ENCODE data around the gene COX6A2.
A peak's percentile ranks its signal among the peaks of the same experiment; 100 is the strongest.

The COX6A2 gene

DNA sequence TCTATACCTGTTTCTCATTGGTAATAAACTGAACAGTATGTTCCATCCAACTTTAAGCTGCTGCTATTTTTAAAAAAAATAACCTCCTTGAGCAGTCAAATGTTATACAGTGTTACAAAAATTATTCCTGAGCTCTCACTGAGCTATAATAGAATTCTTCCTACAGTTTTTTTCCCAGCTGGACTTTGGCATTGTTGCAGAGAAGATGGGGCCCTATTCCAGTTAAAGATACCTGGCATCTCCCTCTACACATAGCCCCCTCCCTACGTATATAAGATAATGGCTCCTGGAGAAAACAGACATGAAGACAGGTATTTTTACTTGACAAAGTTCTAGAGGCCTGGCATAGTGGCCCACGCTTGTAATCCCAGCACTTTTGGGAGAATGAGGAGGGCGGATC, 1.6 kb upstream of the COX6A2 start:
- no peak overlapping the region for H3K4me3 ChIP-seq (ENCODE audit: low read depth, low read length)
- no peaks in the 10 kb centered on the region for H3K79me2 ChIP-seq
- no peak overlapping the region for H3K4me2 ChIP-seq (ENCODE audit: low read length)
- no peaks in the 10 kb centered on the region for H3K36me3 ChIP-seq (ENCODE audit: control insufficient read depth, insufficient read depth, low read length)
- H3K9ac ChIP-seq: no peak overlapping the region
- H3K4me1 ChIP-seq: peaks cover 2% of the 10 kb centered on the region
- TF ChIP-seq, protein P1, sequence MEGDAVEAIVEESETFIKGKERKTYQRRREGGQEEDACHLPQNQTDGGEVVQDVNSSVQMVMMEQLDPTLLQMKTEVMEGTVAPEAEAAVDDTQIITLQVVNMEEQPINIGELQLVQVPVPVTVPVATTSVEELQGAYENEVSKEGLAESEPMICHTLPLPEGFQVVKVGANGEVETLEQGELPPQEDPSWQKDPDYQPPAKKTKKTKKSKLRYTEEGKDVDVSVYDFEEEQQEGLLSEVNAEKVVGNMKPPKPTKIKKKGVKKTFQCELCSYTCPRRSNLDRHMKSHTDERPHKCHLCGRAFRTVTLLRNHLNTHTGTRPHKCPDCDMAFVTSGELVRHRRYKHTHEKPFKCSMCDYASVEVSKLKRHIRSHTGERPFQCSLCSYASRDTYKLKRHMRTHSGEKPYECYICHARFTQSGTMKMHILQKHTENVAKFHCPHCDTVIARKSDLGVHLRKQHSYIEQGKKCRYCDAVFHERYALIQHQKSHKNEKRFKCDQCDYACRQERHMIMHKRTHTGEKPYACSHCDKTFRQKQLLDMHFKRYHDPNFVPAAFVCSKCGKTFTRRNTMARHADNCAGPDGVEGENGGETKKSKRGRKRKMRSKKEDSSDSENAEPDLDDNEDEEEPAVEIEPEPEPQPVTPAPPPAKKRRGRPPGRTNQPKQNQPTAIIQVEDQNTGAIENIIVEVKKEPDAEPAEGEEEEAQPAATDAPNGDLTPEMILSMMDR (IDR thresholded peaks at IDR 0.05): no peak
- H3K9me3 ChIP-seq (ENCODE audit: control insufficient read depth, low read length): no peaks in the 10 kb centered on the region
- H2AFZ ChIP-seq: no peak overlapping the region
- no peaks in the 10 kb centered on the region for H3K27me3 ChIP-seq (ENCODE audit: control insufficient read depth, insufficient read depth, low read length)
- no peak overlapping the region for H3K27ac ChIP-seq

DNA sequence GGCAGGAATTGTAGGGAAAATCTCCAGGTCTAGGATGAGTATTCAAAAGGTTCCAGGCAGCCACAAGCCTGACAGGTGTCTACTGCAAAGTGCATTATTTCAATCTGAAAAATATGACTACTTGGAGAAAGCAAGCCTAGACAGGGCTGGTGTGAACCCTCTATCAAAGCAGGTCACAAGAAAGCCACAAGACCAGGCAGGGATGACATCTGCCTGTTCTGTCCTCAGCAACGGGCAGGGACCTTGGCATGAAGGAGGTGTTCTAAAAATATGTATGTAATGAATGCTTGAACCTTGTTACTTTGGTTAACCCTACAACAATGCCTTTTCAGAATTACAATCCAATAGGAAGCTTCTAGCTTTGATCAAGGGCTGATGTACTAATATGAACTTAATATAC, 1.2 kb upstream of the COX6A2 start:
- no peaks in the 10 kb centered on the region for H3K79me2 ChIP-seq
- no peak overlapping the region for H3K4me2 ChIP-seq (ENCODE audit: low read length)
- H3K27me3 ChIP-seq (ENCODE audit: control insufficient read depth, insufficient read depth, low read length): no peaks in the 10 kb centered on the region
- peaks cover 2% of the 10 kb centered on the region for H3K4me1 ChIP-seq
- TF ChIP-seq, protein P1 (IDR thresholded peaks at IDR 0.05): no peak
- H3K27ac ChIP-seq: no peak overlapping the region
- H3K4me3 ChIP-seq (ENCODE audit: low read depth, low read length): no peak overlapping the region
- H2AFZ ChIP-seq: no peak overlapping the region
- H3K9me3 ChIP-seq (ENCODE audit: control insufficient read depth, low read length): no peaks in the 10 kb centered on the region
- H3K9ac ChIP-seq: no peak overlapping the region
- H3K36me3 ChIP-seq (ENCODE audit: control insufficient read depth, insufficient read depth, low read length): no peaks in the 10 kb centered on the region

GRCh38 chr16:31428638-31429247, 583 bp upstream of the COX6A2 start:
- Histone ChIP-seq H3K4me1 (peaks cover 2% of the 10 kb centered on the region), H3K27me3 (ENCODE audit: control insufficient read depth, insufficient read depth, low read length) (no peaks in the 10 kb centered on the region), H3K9ac (no peak overlapping the region), H2AFZ (no peak overlapping the region), H3K27ac (no peak overlapping the region), H3K4me2 (ENCODE audit: low read length) (peak overlapping the region; percentile 55), H3K4me3 (ENCODE audit: low read depth, low read length) (no peak overlapping the region), H3K36me3 (ENCODE audit: control insufficient read depth, insufficient read depth, low read length) (no peaks in the 10 kb centered on the region), H3K79me2 (no peaks in the 10 kb centered on the region), H3K9me3 (ENCODE audit: control insufficient read depth, low read length) (no peaks in the 10 kb centered on the region)
- TF ChIP-seq, protein P1 (IDR thresholded peaks at IDR 0.05): no peak

DNA sequence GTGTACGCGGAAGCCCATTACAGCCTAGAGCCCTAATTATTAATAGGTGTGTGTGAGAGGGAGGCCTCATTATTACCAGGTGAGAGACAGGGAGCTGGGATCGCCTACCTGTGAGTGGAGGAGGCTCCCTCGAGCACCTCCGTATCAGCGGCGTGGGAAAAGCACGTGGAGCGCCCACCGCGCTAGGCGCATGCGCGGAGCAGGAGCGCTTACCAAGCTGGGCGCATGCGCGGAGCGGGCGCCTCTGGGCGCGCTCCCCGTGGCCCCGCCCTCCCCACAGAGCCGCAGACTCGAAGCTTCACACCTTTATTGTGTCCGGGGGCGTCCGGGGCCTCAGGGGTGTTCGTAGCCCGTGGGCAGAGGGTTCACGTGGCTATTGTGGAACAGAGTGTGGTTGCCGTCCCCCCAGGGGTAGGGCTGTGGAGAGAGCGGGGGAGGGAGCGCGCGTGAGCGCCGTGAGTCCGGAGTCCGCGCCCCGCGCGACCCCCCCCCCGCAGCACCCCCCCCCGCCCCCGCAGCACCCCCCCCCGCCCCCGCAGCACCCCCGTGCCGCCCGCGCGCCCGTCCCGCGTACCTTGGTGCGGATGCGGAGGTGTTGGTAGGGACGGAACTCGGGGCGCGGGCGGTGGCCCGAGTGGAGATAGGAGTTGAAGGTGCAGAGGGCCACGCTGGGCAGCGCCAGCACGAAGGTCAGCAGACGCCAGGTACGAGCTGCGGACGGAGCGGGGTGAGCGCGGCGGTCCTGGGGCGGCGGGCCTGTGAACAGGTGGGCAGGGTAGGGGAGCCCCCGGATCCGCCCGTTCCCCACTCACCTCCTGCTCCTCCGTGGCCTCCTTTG, 500 bp downstream of the COX6A2 start:
- Histone ChIP-seq H3K4me2 (ENCODE audit: low read length) (peak overlapping the region; percentile 65), H3K4me1 (peaks cover 2% of the 10 kb centered on the region), H3K27me3 (ENCODE audit: control insufficient read depth, insufficient read depth, low read length) (no peaks in the 10 kb centered on the region), H3K9ac (no peak overlapping the region), H3K36me3 (ENCODE audit: control insufficient read depth, insufficient read depth, low read length) (no peaks in the 10 kb centered on the region), H3K4me3 (ENCODE audit: low read depth, low read length) (peak overlapping the region; percentile 58), H2AFZ (peak overlapping the region; percentile 83), H3K27ac (no peak overlapping the region), H3K9me3 (ENCODE audit: control insufficient read depth, low read length) (no peaks in the 10 kb centered on the region), H3K79me2 (no peaks in the 10 kb centered on the region)
- TF ChIP-seq, protein P1 (IDR thresholded peaks at IDR 0.05): no peak

Measured in parathyroid adenoma (tissue), 2 donors.